Dermis blood vessel endothelial cell (primary cell): ENCODE data around the gene MGLL. TPM values are rescaled to one million over a fixed set of nuclear protein-coding genes. Genes with fewer than 3 reads are reported as not detected.
"Not testable (repeated sequence)": the region's sequence is repeated elsewhere in the genome, so short reads cannot be mapped to it uniquely, and the experiment has no call there.

Source experiments
- DNase-seq: peaks from one replicate; pipeline ENCODE4 v3.0.0; 2010
- total RNA-seq: library from RNA; depleted of rRNA; stranded (reverse); fragments of >200 nt; gene quantifications from 2 replicates; pipeline ENCODE4 v1.2.3, GENCODE V29; 2014

Gene MGLL
- total RNA-seq, 1 donor from 2014 or later = 35.7 TPM

GRCh38 chr3:127685708-127686511 is 136.4 kb downstream of the MGLL start:
- no peak for DNase-seq

- DNase-seq = no peak
Observed at GRCh38 chr3:127684871-127685707, 137.2 kb downstream of the MGLL start.

GRCh38 chr3:127682561-127682960 is 139.8 kb downstream of the MGLL start:
- DNase-seq = no peak

GRCh38 chr3:127682175-127682554 is 140.2 kb downstream of the MGLL start:
- not testable (repeated sequence) for DNase-seq

- no peak for DNase-seq
Observed at GRCh38 chr3:127680798-127681221, 141.5 kb downstream of the MGLL start.

- DNase-seq = no peak
Observed at GRCh38 chr3:127680146-127680661, 142.1 kb downstream of the MGLL start.

- DNase-seq = no peak
Observed at GRCh38 chr3:127679534-127680145, 142.7 kb downstream of the MGLL start.

- no peak for DNase-seq
Observed at GRCh38 chr3:127678611-127679533, 143.4 kb downstream of the MGLL start.

- DNase-seq = no peak
Observed at GRCh38 chr3:127678315-127678599, 144.1 kb downstream of the MGLL start.

- DNase-seq = no peak
Observed at GRCh38 chr3:127677541-127678314, 144.6 kb downstream of the MGLL start.

- DNase-seq = no peak
Observed at GRCh38 chr3:127676921-127677351, 145.4 kb downstream of the MGLL start.

DNA sequence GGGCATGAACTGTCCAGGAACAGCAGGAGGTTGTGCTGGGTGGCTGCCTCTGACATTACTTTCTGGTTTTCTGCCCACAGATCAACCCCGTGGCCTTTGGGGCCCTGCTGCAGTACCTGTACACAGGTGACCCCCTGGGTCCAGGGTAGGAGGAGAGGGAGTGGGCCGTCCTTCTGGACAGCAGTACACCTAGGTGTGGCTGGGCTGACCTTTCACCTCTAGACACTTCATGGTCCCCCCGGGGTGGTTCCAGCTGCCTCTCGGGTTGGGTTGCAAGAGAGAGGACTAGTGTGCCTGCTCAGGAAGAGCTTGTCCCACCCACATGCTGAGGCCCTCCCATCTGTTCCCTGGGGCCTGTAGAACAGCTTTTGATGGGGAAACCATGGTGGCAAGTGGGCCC is 145.9 kb downstream of the MGLL start:
- no peak for DNase-seq

- DNase-seq = no peak
Observed at GRCh38 chr3:127675651-127676391, 146.5 kb downstream of the MGLL start.

GRCh38 chr3:127674790-127675189 is 147.5 kb downstream of the MGLL start:
- DNase-seq = no peak

DNA sequence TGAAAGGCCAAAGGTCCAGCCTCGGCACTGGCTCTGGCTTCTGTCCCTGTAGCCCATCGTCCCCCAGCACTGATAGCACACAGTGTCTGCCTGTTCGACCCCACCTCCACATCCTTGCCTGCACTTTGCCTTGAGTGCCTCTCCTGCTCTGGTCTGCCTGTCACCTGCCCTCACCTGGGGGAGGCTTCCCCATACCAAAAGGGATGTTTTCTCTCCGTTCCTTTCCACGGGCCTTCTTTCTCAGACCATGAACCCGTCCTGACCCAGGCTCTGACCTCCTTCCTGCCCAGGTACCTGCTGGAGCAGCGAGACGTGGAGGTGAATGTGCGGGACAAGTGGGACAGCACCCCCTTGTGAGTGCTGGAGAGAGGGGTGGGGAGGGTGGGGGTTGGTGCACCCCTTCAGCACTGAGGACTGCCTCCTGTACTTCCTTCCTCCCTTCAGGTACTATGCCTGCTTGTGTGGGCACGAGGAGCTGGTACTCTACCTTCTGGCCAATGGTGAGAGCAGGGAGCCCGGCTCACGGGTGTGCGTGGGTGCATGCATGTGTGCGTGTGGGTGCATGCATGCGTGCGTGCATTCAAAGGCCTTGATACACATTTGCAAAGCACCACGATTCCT is 148.1 kb downstream of the MGLL start:
- DNase-seq = no peak

DNA sequence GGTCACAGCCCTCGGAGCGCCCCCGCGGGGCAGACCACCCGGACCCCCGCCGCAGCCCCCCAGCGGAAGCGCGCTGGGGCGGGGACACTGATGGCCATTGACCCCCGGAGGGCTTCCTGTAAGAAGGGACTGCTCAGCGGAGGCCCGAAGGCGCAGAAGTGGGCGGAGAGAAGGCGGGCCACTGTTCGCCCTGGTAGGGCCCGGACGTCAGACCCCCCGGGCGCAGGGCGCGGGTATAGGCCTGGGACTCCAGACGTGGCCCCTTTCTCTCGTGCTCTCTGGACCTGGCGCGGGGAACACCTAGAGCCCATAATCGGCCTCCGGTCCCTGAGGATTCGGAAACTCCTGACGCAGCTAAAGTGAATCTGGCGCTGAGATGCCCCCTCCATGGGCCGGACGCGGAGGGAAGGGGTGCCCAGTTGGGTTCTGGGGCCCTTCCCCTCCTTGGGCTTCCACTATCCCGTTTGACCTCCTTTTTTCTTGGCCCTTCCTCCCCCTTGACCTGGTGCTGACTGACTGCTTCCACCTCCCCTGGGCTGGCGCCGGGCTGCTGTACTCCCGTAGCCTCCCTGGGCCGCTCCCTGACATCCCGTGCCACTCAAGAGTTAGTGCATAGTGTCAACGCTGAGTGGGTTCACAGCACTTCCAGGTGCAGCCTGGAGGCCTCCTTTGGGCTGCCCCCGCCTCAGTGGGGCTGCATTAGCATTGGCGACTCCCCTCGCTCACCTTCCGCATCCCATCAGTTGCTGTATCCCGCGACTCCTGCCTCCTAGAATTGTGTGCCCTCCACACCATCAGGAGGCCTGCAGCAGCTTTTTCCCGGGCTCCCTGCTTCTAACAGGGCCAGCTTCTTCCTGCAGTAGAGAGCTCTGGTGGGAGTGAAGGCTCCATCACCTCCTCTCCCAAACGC is 148.9 kb downstream of the MGLL start:
- DNase-seq = peak; percentile 28

DNA sequence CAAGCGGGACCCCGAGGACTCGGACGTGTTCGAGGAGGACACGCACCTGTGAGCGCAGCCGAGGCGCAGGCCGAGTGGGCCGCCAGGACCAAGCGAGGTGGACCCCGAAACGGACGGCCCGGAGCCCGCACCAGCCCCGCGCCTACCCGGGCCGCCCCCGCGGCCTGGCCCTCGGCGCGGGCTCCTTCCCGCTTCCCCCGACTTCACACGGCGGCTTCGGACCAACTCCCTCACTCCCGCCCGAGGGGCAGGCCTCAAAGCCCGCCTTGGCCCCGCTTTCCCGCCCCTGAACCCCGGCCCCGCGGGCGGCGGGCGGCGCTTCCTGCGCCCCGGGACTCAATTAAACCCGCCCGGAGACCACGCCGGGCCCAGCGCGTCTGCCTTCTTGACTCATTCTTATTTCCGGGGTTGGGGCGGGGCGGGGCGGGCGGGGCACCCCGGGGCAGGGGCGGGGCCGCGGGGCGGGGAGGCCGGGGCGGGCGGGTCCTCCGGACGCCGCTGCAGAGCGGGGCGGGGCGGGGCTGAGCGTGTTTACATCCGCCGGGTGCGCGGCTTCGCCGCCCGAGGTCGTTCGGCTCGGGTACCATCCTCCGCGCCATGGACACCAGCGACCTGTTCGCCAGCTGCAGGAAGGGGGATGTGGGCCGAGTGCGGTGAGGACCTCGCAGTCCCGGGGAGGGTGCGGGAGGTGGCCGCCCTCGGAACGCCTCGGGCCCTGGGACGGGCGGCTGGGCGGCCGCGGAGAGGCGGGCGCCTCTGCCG is 149.7 kb downstream of the MGLL start, which contains the start of gene ABTB1:
Gene ABTB1, plus strand, starts transcription at position 524 of the 762 bp plus-strand sequence. Its CDS starts 74 bp downstream, at position 598.
- DNase-seq = peak; percentile 56
